Body of pancreas (tissue), 4 donors: Measurements from ENCODE around the gene PCDHB16.
A peak's percentile ranks its signal among the peaks of the same experiment; 100 is the strongest.

Experiments
- CTCF ChIP-seq, 7 experiments: fragments of 450-650 bp in 4 of 7; fragments of 200-600 bp in 3 of 7; sonication (generic) in 3 of 7; IDR thresholded peaks; one replicate each; pipeline ENCODE4 v1.5.1; 2016 to 2019; ENCODE audit warnings: antibody characterized with exemption in 7 of 7
- POLR2A ChIP-seq, 3 donors: fragments of 450-650 bp; IDR thresholded peaks; one replicate each; pipeline ENCODE4 v1.6.1; 2016; ENCODE audit warnings: antibody characterized with exemption in 3 of 3, mild to moderate bottlenecking in 2 of 3

GRCh38 chr5:141223112-141223783 lies 41.1 kb downstream of the PCDHB16 start, which contains the start of gene PCDHB14:
- TF ChIP-seq CTCF (IDR thresholded peaks at IDR 0.05) (peak in 1 of 7 experiments; percentile 10), POLR2A (IDR thresholded peaks at IDR 0.05) (peak in 1 of 3 donors; percentile 8)
